ENCODE results near the gene ARHGEF11.

- no peak for TF ChIP-seq EZH2phosphoT487 (IDR thresholded peaks at IDR 0.05; ENCODE audit: low read depth, severe bottlenecking, unreplicated experiment)
- no peak for TF ChIP-seq CTCF (IDR thresholded peaks at IDR 0.05; ENCODE audit: poor library complexity)
- no peak for TF ChIP-seq EZH2 (IDR thresholded peaks at IDR 0.05; ENCODE audit: borderline replicate concordance)
Observed at GRCh38 chr1:156895455-156895812, 150.1 kb downstream of the ARHGEF11 start.

Data from hepatocyte (in vitro differentiated cells).